Osteoblast (primary cell): ENCODE results near the gene RACK1. TPM values are rescaled to one million over a fixed set of nuclear protein-coding genes. Genes with fewer than 3 reads are reported as not detected.

ENCODE experiments used
- small RNA-seq: library from RNA; depleted of rRNA; stranded (forward); fragments of <200 nt; gene quantifications from one replicate; pipeline ENCODE3, GENCODE V24; 2012
- total RNA-seq: library from RNA; depleted of rRNA; stranded (reverse); fragments of >200 nt; gene quantifications from 2 replicates; pipeline ENCODE4 v1.2.3, GENCODE V29; 2012

RACK1 gene
- total RNA-seq, 1 donor: 4,007 TPM

Small RNA genes lying within 50 kb of the gene (small RNA-seq; reads per million reads assigned to genes)
- gene MIR4638 (not detected), gene SNORD95 (not detected), gene SNORD96A (not detected)

Other genes starting within 250 kb of the RACK1 start
- gene BTNL9, start 203.6 kb downstream of the RACK1 start, total RNA-seq: not detected in 2 replicates
- not detected in 2 replicates for gene OR2V1, start 112.7 kb downstream of the RACK1 start, total RNA-seq
- gene OR2V2, start 96.3 kb downstream of the RACK1 start, total RNA-seq: not detected in 2 replicates
- gene TRIM7, start 38.7 kb downstream of the RACK1 start, total RNA-seq: 0.29 and 0.72 TPM in 2 replicates
- gene TRIM41, start 20.6 kb downstream of the RACK1 start, total RNA-seq: 12.4 and 15.9 TPM in 2 replicates
- gene TRIM52, start 17.2 kb upstream of the RACK1 start, total RNA-seq: 6.8 and 7.2 TPM in 2 replicates
- under 0.01 and 0.29 TPM in 2 replicates for gene OR4F3, start 123.4 kb upstream of the RACK1 start, total RNA-seq